Ishikawa (cell line): ENCODE data around the gene SHISA4.

ENCODE experiments used
- CEBPB ChIP-seq: IDR thresholded peaks from 2 replicates; pipeline ENCODE4 v1.6.1; 2012
- EP300 ChIP-seq: IDR thresholded peaks from 2 replicates; pipeline ENCODE4 v1.6.1; 2012; ENCODE audit warnings: borderline replicate concordance
- FOXM1 ChIP-seq: IDR thresholded peaks from 2 replicates; pipeline ENCODE4 v1.6.1; 2012; ENCODE audit warnings: low read depth, borderline replicate concordance
- RAD21 ChIP-seq: IDR thresholded peaks from 2 replicates; pipeline ENCODE4 v1.6.1; 2012; ENCODE audit warnings: low read depth
- TAF1 ChIP-seq: IDR thresholded peaks from 2 replicates; pipeline ENCODE4 v1.6.1; 2012; ENCODE audit warnings: low read depth, mild to moderate bottlenecking
- TCF12 ChIP-seq: IDR thresholded peaks from 2 replicates; pipeline ENCODE4 v1.6.1; 2012; ENCODE audit warnings: low read depth
- ZBTB7A ChIP-seq: IDR thresholded peaks from 2 replicates; pipeline ENCODE4 v1.6.1; 2012; ENCODE audit warnings: low read depth
- TF ChIP-seq, protein P1 (sequence below): IDR thresholded peaks from 2 replicates; pipeline ENCODE4 v1.6.1; 2012

DNA sequence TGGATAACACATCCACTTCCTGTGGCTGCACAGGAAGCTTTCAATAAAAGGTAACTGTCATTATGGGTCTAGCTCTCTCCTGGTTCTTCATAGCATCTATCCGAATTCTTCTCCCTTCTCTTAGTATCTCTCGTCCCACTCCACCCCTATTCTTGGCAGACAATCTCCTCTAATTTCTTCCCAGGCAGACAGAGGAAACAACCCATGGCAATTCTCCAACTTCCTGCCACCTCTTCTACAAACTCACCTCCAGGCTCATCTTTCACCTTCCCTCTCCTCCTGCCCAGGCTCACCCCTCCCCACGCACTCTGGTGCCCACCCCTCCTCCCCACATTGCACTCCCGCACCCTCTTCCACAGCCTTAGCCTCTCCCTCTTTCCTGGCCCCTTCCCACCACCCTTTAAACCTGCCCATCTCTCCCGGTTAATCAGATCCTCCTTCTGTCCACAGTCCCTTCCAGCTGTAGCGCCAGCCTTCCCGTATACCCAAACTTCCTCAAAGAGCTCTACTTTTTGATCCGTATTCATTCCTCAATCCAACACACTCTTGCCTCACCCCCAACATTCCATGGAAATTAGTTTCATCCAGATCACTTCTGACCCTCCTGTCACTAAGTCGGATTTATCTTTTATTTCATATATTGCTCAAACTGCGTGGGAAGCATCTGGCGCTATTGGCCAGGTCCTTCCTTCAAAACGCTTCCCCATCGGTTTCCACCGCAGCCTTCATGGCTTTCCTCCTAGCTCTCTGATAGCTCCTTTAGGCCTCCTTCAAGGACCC, 25.9 kb downstream of the SHISA4 start:
- TF ChIP-seq, protein P1, sequence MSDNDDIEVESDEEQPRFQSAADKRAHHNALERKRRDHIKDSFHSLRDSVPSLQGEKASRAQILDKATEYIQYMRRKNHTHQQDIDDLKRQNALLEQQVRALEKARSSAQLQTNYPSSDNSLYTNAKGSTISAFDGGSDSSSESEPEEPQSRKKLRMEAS, result no peak
- TF ChIP-seq ZBTB7A (no peak), FOXM1 (no peak), TCF12 (no peak), CEBPB (no peak), TAF1 (no peak), EP300 (no peak), RAD21 (no peak)
